CD14-positive monocyte (primary cell): Measurements from ENCODE around the gene PCGF1. TPM values are rescaled to one million over a fixed set of nuclear protein-coding genes. Genes with fewer than 3 reads are reported as not detected.

Experiments
- DNase-seq, 3 donors: peaks; one replicate each; pipeline ENCODE4 v3.0.0-alpha.2; 2011 to 2022
- H2AFZ ChIP-seq: 2 replicates; pipeline ENCODE4 v1.6.0; 2012; ENCODE audit warnings: mild to moderate bottlenecking, low read depth, low read length, inconsistent platforms; ENCODE audit not compliant: insufficient read depth, poor library complexity, severe bottlenecking
- H3K27ac ChIP-seq, 2 donors: 1 replicate in 1 of 2; 2 replicates in 1 of 2; pipeline ENCODE4 v1.5.1; 2012 to 2013; ENCODE audit warnings: low read length in 2 of 2, control low read depth in 1 of 2, inconsistent platforms in 1 of 2, low read depth in 1 of 2, mild to moderate bottlenecking in 1 of 2
- H3K27me3 ChIP-seq, 2 donors: one replicate each; pipeline versions ENCODE4 v1.6.0 to v1.6.1; 2011 to 2013; ENCODE audit warnings: low read length in 2 of 2; ENCODE audit not compliant: control insufficient read depth in 2 of 2, insufficient read depth in 2 of 2
- H3K36me3 ChIP-seq, 2 donors: replicated peaks in 1 of 2; 1 replicate in 1 of 2; 2 replicates in 1 of 2; pipeline versions ENCODE4 v1.5.1 to v1.6.1; 2012 to 2013; ENCODE audit warnings: low read length in 2 of 2, control low read depth in 1 of 2, inconsistent platforms in 1 of 2, mild to moderate bottlenecking in 1 of 2; ENCODE audit not compliant: insufficient read depth in 2 of 2, control insufficient read depth in 1 of 2
- H3K4me1 ChIP-seq, 2 donors: 1 replicate in 1 of 2; 2 replicates in 1 of 2; pipeline versions ENCODE4 v1.5.1 to v1.6.1; 2012 to 2013; ENCODE audit warnings: low read length in 2 of 2, control low read depth in 1 of 2, inconsistent platforms in 1 of 2, mild to moderate bottlenecking in 1 of 2, moderate library complexity in 1 of 2; ENCODE audit not compliant: insufficient read depth in 2 of 2, control insufficient read depth in 1 of 2
- H3K4me2 ChIP-seq: replicated peaks from 2 replicates; pipeline ENCODE3; 2012; ENCODE audit warnings: low read length, moderate library complexity, mild to moderate bottlenecking; ENCODE audit not compliant: poor library complexity, severe bottlenecking; ENCODE audit errors: extremely low read depth
- H3K4me3 ChIP-seq, 3 experiments: fragments of 200-600 bp in 1 of 3; sonication (generic) in 1 of 3; replicated peaks in 1 of 3; 1 replicate in 2 of 3; 2 replicates in 1 of 3; pipeline ENCODE4 v1.5.1; 2011 to 2013; ENCODE audit warnings: low read length in 3 of 3, mild to moderate bottlenecking in 3 of 3, control low read depth in 2 of 3, low read depth in 2 of 3, inconsistent platforms in 1 of 3, moderate library complexity in 1 of 3
- H3K79me2 ChIP-seq: 2 replicates; pipeline ENCODE4 v1.6.0; 2012; ENCODE audit warnings: mild to moderate bottlenecking, control low read depth, inconsistent platforms, low read length, moderate library complexity; ENCODE audit not compliant: insufficient read depth
- H3K9ac ChIP-seq: 2 replicates; pipeline ENCODE4 v1.6.0; 2017; ENCODE audit warnings: low read length, mild to moderate bottlenecking; ENCODE audit not compliant: insufficient read depth, poor library complexity, severe bottlenecking
- H3K9me3 ChIP-seq, 2 donors: replicated peaks in 1 of 2; 1 replicate in 1 of 2; 2 replicates in 1 of 2; pipeline versions ENCODE4 v1.5.1 to v1.6.1; 2012 to 2013; ENCODE audit warnings: low read length in 2 of 2, control low read depth in 1 of 2; ENCODE audit not compliant: control insufficient read depth in 1 of 2, insufficient read depth in 1 of 2
- H4K20me1 ChIP-seq: 2 replicates; pipeline ENCODE4 v1.6.0; 2012; ENCODE audit warnings: mild to moderate bottlenecking, low read length, control low read depth, moderate library complexity; ENCODE audit not compliant: insufficient read depth
- H3K27ac Mint-ChIP-seq, 7 donors: one replicate each; pipeline ENCODE4 v1.8.0; 2020; ENCODE audit warnings: mild to moderate bottlenecking in 7 of 7, mixed read lengths in 7 of 7, moderate library complexity in 6 of 7, inconsistent platforms in 2 of 7
- H3K27me3 Mint-ChIP-seq, 3 donors: one replicate each; pipeline ENCODE4 v1.8.0; 2021 to 2022; ENCODE audit warnings: low read depth in 3 of 3, mild to moderate bottlenecking in 3 of 3, mixed read lengths in 3 of 3, moderate library complexity in 3 of 3, inconsistent platforms in 1 of 3
- H3K36me3 Mint-ChIP-seq, 2 donors: one replicate each; pipeline ENCODE4 v1.8.0; 2020; ENCODE audit warnings: mixed read lengths in 2 of 2, inconsistent platforms in 1 of 2, mild to moderate bottlenecking in 1 of 2
- H3K4me1 Mint-ChIP-seq: one replicate; pipeline ENCODE4 v1.8.0; 2020; ENCODE audit warnings: mild to moderate bottlenecking, mixed read lengths
- H3K4me3 Mint-ChIP-seq, 2 donors: one replicate each; pipeline ENCODE4 v1.8.0; 2020; ENCODE audit warnings: mild to moderate bottlenecking in 2 of 2, mixed read lengths in 2 of 2, moderate library complexity in 1 of 2
- H3K9me3 Mint-ChIP-seq, 7 donors: one replicate each; pipeline ENCODE4 v1.8.0; 2020 to 2022; ENCODE audit warnings: mixed read lengths in 7 of 7, mild to moderate bottlenecking in 6 of 7, moderate library complexity in 6 of 7, inconsistent platforms in 2 of 7
- WGBS: methylation state at CpG from one replicate; pipeline ENCODE4 v1.1.5; 2013; ENCODE audit warnings: missing lambda C conversion rate; ENCODE audit not compliant: insufficient coverage; 5-methylcytosine and 5-hydroxymethylcytosine counted together
- intact Hi-C, 2 donors: fragments of 100-400 bp; cut with micrococcal nuclease; formaldehyde crosslinking; loops; one replicate each; pipeline versions ENCODE4 v1.15.0 to v1.15.1; 2023
- polyA plus RNA-seq, 3 donors: library from polyadenylated mRNA; depleted of rRNA in 1 of 3; unstranded in 2 of 3; stranded (reverse) in 1 of 3; fragments of 300-500 nt in 2 of 3; fragments of >200 nt in 1 of 3; fragmentation: Illumina TruSeq in 2 of 3; gene quantifications; 1 replicate in 2 of 3; 2 replicates in 1 of 3; pipeline ENCODE4 v1.2.3, GENCODE V29; 2012 to 2021
- TF ChIP-seq, protein P1 (sequence below): fragments of 200-600 bp; IDR thresholded peaks from one replicate; pipeline ENCODE4 v1.8.0; 2022; ENCODE audit warnings: antibody characterized with exemption, mild to moderate bottlenecking

Gene PCGF1
- polyA plus RNA-seq, 3 donors = 18.0 to 30.5 (median 20.5) TPM

DNA sequence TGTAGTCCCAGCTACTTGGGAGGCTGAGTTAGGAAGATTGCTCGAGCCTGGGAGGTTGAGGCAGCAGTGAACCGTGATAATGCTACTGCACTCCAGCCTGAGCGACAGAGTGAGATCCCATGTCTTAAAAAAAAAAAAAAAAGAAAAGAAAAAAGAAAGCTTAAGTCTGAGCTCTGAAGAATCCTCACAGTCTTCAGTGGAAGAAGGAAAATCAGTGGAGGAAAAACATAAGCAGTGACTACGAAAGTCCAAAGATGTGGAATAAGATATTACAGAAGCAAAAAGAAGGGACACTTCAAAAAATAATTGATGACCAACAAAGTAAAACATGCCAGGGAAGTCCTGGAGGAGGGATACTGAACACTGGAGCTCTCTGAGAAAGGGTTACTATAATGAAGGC is 2.8 kb upstream of the PCGF1 start:
- H3K36me3 ChIP-seq = no peaks in the 10 kb centered on the region
- TF ChIP-seq, protein P1, sequence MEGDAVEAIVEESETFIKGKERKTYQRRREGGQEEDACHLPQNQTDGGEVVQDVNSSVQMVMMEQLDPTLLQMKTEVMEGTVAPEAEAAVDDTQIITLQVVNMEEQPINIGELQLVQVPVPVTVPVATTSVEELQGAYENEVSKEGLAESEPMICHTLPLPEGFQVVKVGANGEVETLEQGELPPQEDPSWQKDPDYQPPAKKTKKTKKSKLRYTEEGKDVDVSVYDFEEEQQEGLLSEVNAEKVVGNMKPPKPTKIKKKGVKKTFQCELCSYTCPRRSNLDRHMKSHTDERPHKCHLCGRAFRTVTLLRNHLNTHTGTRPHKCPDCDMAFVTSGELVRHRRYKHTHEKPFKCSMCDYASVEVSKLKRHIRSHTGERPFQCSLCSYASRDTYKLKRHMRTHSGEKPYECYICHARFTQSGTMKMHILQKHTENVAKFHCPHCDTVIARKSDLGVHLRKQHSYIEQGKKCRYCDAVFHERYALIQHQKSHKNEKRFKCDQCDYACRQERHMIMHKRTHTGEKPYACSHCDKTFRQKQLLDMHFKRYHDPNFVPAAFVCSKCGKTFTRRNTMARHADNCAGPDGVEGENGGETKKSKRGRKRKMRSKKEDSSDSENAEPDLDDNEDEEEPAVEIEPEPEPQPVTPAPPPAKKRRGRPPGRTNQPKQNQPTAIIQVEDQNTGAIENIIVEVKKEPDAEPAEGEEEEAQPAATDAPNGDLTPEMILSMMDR = no peak
- peaks cover 0 to 22% (median 14%) of the 10 kb centered on the region in 7 donors for H3K9me3 Mint-ChIP-seq
- H3K4me1 Mint-ChIP-seq = peaks cover 45% of the 10 kb centered on the region
- no peak overlapping the region for H3K27ac Mint-ChIP-seq
- H3K27me3 ChIP-seq = peaks cover 49 to 74% of the 10 kb centered on the region in 2 donors
- H3K27ac ChIP-seq = no peak overlapping the region
- peaks cover 0 to 8% of the 10 kb centered on the region in 2 donors for H3K9me3 ChIP-seq
- H3K4me3 Mint-ChIP-seq = peak overlapping the region in 1 of 2 donors; percentile 87
- no peak overlapping the region for H3K4me3 ChIP-seq
- H3K27me3 Mint-ChIP-seq = peaks cover 56 to 74% (median 64%) of the 10 kb centered on the region in 3 donors
- no peak overlapping the region for H2AFZ ChIP-seq
- H3K36me3 Mint-ChIP-seq = peaks cover 15 to 26% of the 10 kb centered on the region in 2 donors
- intact Hi-C loops = no loop called here
- peaks cover 17% of the 10 kb centered on the region for H3K79me2 ChIP-seq
- no peak overlapping the region for H3K4me2 ChIP-seq
- H3K4me1 ChIP-seq = peaks cover 39 to 46% of the 10 kb centered on the region in 2 donors
- no peak for DNase-seq
- H3K9ac ChIP-seq = no peak overlapping the region
- 73% methylated on average over 2 of the region's 4 CpGs for WGBS
- no peaks in the 10 kb centered on the region for H4K20me1 ChIP-seq

DNA sequence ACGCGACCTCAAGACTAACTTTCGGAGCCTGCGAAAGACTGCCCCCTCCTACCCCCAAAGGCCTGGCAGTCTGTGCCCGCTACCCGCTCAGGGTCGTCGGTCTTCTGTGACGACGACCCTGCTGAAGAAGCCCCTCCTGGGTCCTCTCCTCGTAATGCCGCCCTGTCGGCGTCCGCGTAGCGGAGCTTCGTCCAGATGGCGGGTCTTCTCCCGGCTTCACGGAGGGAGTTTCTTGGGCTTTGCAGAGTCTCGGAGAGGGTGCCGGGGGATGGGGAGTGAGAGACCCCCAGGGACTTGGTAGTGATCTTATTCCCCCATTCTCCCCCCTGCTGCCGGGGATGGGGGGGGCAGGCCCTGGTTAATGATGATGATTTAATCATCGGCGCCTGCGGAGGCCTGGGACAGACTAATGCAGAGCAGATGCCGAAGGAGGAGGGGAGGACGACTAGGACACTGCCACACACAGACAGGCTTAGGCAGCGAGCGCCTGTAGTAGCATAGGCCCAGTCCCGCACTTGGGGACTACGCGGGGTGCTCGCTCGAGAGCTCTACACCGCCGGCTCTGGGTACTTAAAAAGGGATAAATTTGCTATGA is 528 bp upstream of the PCGF1 start:
- 14% methylated on average over 19 of the region's 38 CpGs for WGBS
- Histone ChIP-seq H3K9me3 (peaks cover 0 to 4% of the 10 kb centered on the region in 2 donors), H3K9ac (peak overlapping the region; percentile 88), H3K4me1 (peaks cover 47 to 52% of the 10 kb centered on the region in 2 donors), H3K27ac (peak overlapping the region; percentile 95 to 98), H3K27me3 (peaks cover 30 to 51% of the 10 kb centered on the region in 2 donors), H3K4me2 (peak overlapping the region; percentile 96), H2AFZ (peak overlapping the region; percentile 99), H4K20me1 (no peaks in the 10 kb centered on the region), H3K36me3 (no peaks in the 10 kb centered on the region), H3K79me2 (peaks cover 28% of the 10 kb centered on the region), H3K4me3 (peak overlapping the region; percentile 61 to 88 (median 79))
- peaks cover 43 to 58% (median 48%) of the 10 kb centered on the region in 3 donors for H3K27me3 Mint-ChIP-seq
- peak in 1 of 3 donors; percentile 19 for DNase-seq
- peaks cover 27 to 36% of the 10 kb centered on the region in 2 donors for H3K36me3 Mint-ChIP-seq
- TF ChIP-seq, protein P1 = no peak
- intact Hi-C loops = loop anchor here in 1 of 2 donors (1.0 kb wide), 1 partner anchor 21 kb away; the partner anchor contains the start of genes AUP1 and HTRA2
- H3K27ac Mint-ChIP-seq = peak overlapping the region; percentile 98 to 100 (median 100)
- H3K4me1 Mint-ChIP-seq = peaks cover 54% of the 10 kb centered on the region
- peaks cover 0 to 16% (median 11%) of the 10 kb centered on the region in 7 donors for H3K9me3 Mint-ChIP-seq
- H3K4me3 Mint-ChIP-seq = peak overlapping the region; percentile 96 to 100
